Tibial artery (tissue), 4 donors: ENCODE measurements around the gene ATG7.

ENCODE experiments used
- DNase-seq, 2 donors: peaks; one replicate each; pipeline ENCODE4 v3.0.0-alpha.2; 2019
- H3K27ac ChIP-seq, 2 donors: fragments of 200-600 bp; sonication (generic) in 1 of 2; 1 replicate in 1 of 2; 2 replicates in 1 of 2; pipeline ENCODE4 v1.5.1; 2018 to 2019; ENCODE audit warnings: mild to moderate bottlenecking in 1 of 2
- H3K27me3 ChIP-seq, 2 donors: fragments of 200-600 bp; sonication (generic) in 1 of 2; one replicate each; pipeline versions ENCODE4 v1.5.1 to v1.6.0; 2016 to 2019
- H3K36me3 ChIP-seq, 3 donors: fragments of 200-600 bp; sonication (generic) in 2 of 3; one replicate each; pipeline ENCODE4 v1.5.1; 2016 to 2019; ENCODE audit warnings: mild to moderate bottlenecking in 2 of 3
- H3K4me1 ChIP-seq, 4 donors: fragments of 200-600 bp; sonication (generic) in 2 of 4; 1 replicate in 3 of 4; 2 replicates in 1 of 4; pipeline ENCODE4 v1.5.1; 2016 to 2019
- H3K4me3 ChIP-seq, 2 donors: fragments of 200-600 bp; sonication (generic) in 1 of 2; 1 replicate in 1 of 2; 2 replicates in 1 of 2; pipeline ENCODE4 v1.5.1; 2018 to 2019; ENCODE audit warnings: mild to moderate bottlenecking in 2 of 2
- H3K9me3 ChIP-seq, 3 donors: fragments of 200-600 bp; sonication (generic) in 1 of 3; one replicate each; pipeline ENCODE4 v1.5.1; 2016 to 2019
- intact Hi-C: fragments of 100-400 bp; cut with DNase I; formaldehyde crosslinking; loops from one replicate; pipeline ENCODE4 v1.15.0; 2023; ENCODE audit warnings: low total_unique reads
- TF ChIP-seq, protein P1 (sequence below), 2 experiments: fragments of 200-600 bp in 1 of 2; fragments of 450-650 bp in 1 of 2; IDR thresholded peaks; one replicate each; pipeline ENCODE4 v1.5.1; 2017 to 2019; ENCODE audit warnings: antibody characterized with exemption in 2 of 2, mild to moderate bottlenecking in 1 of 2, moderate library complexity in 1 of 2

The ATG7 gene

GRCh38 chr3:11322931-11323330 lies 50.7 kb downstream of the ATG7 start:
- DNase-seq: no peak
- no peak overlapping the region for H3K4me3 ChIP-seq
- H3K27ac ChIP-seq: peak overlapping the region in 1 of 2 donors; percentile 30
- H3K27me3 ChIP-seq: no peaks in the 10 kb centered on the region
- peaks cover 47 to 67% (median 50%) of the 10 kb centered on the region in 3 donors for H3K36me3 ChIP-seq
- TF ChIP-seq, protein P1, sequence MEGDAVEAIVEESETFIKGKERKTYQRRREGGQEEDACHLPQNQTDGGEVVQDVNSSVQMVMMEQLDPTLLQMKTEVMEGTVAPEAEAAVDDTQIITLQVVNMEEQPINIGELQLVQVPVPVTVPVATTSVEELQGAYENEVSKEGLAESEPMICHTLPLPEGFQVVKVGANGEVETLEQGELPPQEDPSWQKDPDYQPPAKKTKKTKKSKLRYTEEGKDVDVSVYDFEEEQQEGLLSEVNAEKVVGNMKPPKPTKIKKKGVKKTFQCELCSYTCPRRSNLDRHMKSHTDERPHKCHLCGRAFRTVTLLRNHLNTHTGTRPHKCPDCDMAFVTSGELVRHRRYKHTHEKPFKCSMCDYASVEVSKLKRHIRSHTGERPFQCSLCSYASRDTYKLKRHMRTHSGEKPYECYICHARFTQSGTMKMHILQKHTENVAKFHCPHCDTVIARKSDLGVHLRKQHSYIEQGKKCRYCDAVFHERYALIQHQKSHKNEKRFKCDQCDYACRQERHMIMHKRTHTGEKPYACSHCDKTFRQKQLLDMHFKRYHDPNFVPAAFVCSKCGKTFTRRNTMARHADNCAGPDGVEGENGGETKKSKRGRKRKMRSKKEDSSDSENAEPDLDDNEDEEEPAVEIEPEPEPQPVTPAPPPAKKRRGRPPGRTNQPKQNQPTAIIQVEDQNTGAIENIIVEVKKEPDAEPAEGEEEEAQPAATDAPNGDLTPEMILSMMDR (IDR thresholded peaks at IDR 0.05): no peak
- intact Hi-C loops: no loop called here
- H3K9me3 ChIP-seq: no peaks in the 10 kb centered on the region
- H3K4me1 ChIP-seq: peaks cover 0 to 13% (median 0%) of the 10 kb centered on the region in 4 donors

GRCh38 chr3:11323813-11324212 lies 51.6 kb downstream of the ATG7 start:
- no peak for DNase-seq
- intact Hi-C loops: no loop called here
- no peak overlapping the region for H3K4me3 ChIP-seq
- peaks cover 39 to 58% (median 46%) of the 10 kb centered on the region in 3 donors for H3K36me3 ChIP-seq
- H3K9me3 ChIP-seq: no peaks in the 10 kb centered on the region
- H3K4me1 ChIP-seq: peaks cover 0 to 13% (median 0%) of the 10 kb centered on the region in 4 donors
- TF ChIP-seq, protein P1 (IDR thresholded peaks at IDR 0.05): no peak
- no peaks in the 10 kb centered on the region for H3K27me3 ChIP-seq
- H3K27ac ChIP-seq: peak overlapping the region; percentile 30 to 50

- no peak overlapping the region for H3K4me3 ChIP-seq
- peaks cover 0 to 13% (median 0%) of the 10 kb centered on the region in 4 donors for H3K4me1 ChIP-seq
- TF ChIP-seq, protein P1 (IDR thresholded peaks at IDR 0.05): no peak
- intact Hi-C loops: loop anchor here (2.0 kb wide), 1 partner anchor 87 kb away; no protein-coding TSS in a partner anchor
- H3K9me3 ChIP-seq: no peaks in the 10 kb centered on the region
- H3K36me3 ChIP-seq: peaks cover 15 to 51% (median 26%) of the 10 kb centered on the region in 3 donors
- no peak for DNase-seq
- no peak overlapping the region for H3K27ac ChIP-seq
- no peaks in the 10 kb centered on the region for H3K27me3 ChIP-seq
Measured at GRCh38 chr3:11327619-11328018, 55.4 kb downstream of the ATG7 start.

DNA sequence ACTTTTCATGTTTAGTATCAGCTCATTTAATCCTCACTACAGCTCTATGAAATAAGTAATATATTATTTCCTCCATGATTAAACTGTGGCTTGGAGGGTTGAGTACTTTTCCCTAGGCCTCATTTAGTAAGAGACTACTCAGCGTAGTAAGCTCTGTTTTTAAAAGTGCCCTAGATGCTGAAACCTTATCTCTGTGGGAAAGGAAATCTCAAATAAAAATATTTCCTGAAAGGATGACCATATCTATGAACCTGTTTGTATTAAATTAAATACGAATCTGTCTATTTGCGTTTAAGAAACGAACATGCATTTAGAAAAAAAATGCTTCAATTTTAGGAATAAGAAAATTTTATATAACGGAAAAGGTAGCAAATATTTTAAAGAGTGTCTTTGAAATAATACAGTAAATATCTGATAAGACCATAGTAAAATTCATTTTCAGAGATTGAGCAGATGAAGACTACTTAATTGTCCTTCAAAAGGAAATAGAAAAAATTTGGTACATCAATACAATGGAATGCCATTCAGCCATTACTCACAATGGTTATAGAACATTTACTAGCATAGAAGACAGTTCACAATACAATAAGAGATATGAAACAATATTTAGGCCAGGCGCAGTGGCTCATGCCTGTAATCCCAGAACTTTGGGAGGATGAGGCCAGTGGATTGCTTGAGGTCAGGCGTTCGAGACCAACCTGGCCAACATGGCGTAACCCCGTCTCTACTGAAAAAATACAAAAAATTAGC lies 56.2 kb downstream of the ATG7 start:
- H3K9me3 ChIP-seq: no peaks in the 10 kb centered on the region
- H3K4me1 ChIP-seq: peaks cover 0 to 9% (median 0%) of the 10 kb centered on the region in 4 donors
- H3K27ac ChIP-seq: no peak overlapping the region
- intact Hi-C loops: no loop called here
- no peaks in the 10 kb centered on the region for H3K27me3 ChIP-seq
- DNase-seq: no peak
- peaks cover 20 to 50% (median 31%) of the 10 kb centered on the region in 3 donors for H3K36me3 ChIP-seq
- TF ChIP-seq, protein P1 (IDR thresholded peaks at IDR 0.05): no peak
- no peak overlapping the region for H3K4me3 ChIP-seq

DNA sequence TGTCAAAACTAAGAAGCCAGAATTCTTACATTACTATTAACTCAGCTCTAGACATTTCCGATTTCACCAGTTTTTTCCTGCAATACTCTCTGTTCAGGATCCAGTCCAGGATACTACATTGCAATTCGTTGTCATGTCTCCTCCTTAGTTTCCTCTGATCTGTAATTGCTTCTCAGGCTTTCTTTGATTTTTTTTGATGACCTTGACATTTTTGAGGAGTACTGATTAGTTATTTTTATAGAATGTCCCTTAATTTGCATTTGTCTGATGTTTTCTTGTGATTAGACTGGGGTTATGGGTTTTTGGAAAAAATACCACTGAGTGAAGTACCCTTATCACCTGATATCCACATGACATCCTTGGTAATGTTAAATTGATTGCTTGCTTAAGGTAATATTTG lies 57.6 kb downstream of the ATG7 start:
- H3K4me1 ChIP-seq: no peaks in the 10 kb centered on the region
- H3K4me3 ChIP-seq: no peak overlapping the region
- no peak for DNase-seq
- H3K36me3 ChIP-seq: peaks cover 28 to 50% (median 31%) of the 10 kb centered on the region in 3 donors
- TF ChIP-seq, protein P1 (IDR thresholded peaks at IDR 0.05): no peak
- no peaks in the 10 kb centered on the region for H3K27me3 ChIP-seq
- intact Hi-C loops: loop anchor here (10.0 kb wide), 1 partner anchor 365 kb away; no protein-coding TSS in a partner anchor
- no peaks in the 10 kb centered on the region for H3K9me3 ChIP-seq
- H3K27ac ChIP-seq: no peak overlapping the region
